ENCODE data around the gene CCDC192.

Gene CCDC192

DNA sequence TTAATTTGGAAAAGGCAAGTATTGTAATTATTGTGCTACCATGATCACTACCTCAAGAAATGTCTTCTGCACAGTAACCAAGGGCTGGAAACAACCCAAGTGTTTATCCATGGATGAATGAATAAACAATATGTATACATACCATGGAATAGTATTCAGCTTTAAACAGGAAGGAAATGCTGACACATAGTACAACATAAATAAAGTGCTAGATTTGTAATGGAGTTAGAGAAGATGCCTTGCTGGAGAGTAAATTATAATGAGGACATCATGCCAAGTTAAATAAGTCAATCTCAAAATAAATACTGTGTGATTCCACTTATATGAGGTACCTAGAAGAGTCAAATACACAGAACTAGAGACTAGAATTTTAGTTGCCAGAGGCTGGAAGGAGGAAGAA is 160.0 kb downstream of the CCDC192 start:
- no peak for DNase-seq (ENCODE audit: extremely low read depth, insufficient read length)
- H3K36me3 ChIP-seq (ENCODE audit: control insufficient read depth, insufficient read depth, low read length), result no peaks in the 10 kb centered on the region
- no peaks in the 10 kb centered on the region for H3K27me3 ChIP-seq (replicated peaks; ENCODE audit: control insufficient read depth, insufficient read depth, low read length)
- H3K4me3 ChIP-seq (replicated peaks; ENCODE audit: low read depth, low read length), result no peak overlapping the region
- TF ChIP-seq, protein P1, sequence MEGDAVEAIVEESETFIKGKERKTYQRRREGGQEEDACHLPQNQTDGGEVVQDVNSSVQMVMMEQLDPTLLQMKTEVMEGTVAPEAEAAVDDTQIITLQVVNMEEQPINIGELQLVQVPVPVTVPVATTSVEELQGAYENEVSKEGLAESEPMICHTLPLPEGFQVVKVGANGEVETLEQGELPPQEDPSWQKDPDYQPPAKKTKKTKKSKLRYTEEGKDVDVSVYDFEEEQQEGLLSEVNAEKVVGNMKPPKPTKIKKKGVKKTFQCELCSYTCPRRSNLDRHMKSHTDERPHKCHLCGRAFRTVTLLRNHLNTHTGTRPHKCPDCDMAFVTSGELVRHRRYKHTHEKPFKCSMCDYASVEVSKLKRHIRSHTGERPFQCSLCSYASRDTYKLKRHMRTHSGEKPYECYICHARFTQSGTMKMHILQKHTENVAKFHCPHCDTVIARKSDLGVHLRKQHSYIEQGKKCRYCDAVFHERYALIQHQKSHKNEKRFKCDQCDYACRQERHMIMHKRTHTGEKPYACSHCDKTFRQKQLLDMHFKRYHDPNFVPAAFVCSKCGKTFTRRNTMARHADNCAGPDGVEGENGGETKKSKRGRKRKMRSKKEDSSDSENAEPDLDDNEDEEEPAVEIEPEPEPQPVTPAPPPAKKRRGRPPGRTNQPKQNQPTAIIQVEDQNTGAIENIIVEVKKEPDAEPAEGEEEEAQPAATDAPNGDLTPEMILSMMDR (IDR thresholded peaks at IDR 0.05; ENCODE audit: insufficient read depth, low read length, poor library complexity, severe bottlenecking), result no peak

DNA sequence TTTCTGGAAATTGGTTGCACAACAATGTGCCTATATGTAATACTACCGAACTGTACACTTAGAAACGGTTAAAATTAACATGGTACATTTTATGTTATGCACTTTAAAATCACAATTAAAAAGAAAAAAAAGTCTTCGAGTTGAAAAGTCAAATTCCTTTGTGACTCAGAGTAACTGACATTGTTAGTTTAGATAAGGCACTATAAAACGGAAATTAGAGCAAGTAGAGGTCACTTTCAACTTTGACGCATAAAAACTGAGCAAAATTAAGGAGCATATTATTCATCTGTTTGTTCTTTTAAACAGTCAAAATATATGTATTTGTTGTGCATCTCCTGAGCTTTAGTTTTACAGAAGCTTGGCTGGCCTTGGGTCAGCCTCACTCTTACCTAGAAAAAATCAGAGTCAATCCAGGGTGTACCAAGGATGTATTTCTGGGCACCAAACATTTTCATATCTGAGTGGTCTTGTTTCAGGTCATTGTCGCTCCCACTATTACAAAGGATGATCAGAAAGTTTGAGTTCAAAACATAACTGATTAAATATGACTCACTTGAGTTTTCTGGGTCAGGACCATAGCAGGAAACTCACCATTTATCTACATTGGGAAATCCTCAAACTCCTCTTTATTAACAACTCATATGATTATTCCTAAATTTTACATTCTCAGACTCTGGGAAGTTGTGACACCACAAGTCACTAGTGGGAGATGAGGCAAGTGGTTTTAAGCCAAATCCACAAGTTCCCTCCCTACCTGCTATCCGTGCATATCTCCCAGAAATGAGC is 160.6 kb downstream of the CCDC192 start:
- Histone ChIP-seq H3K36me3 (ENCODE audit: control insufficient read depth, insufficient read depth, low read length) (no peaks in the 10 kb centered on the region), H3K4me3 (replicated peaks; ENCODE audit: low read depth, low read length) (no peak overlapping the region), H3K27me3 (replicated peaks; ENCODE audit: control insufficient read depth, insufficient read depth, low read length) (no peaks in the 10 kb centered on the region)
- no peak for DNase-seq (ENCODE audit: extremely low read depth, insufficient read length)
- TF ChIP-seq, protein P1 (IDR thresholded peaks at IDR 0.05; ENCODE audit: insufficient read depth, low read length, poor library complexity, severe bottlenecking), result no peak

DNA sequence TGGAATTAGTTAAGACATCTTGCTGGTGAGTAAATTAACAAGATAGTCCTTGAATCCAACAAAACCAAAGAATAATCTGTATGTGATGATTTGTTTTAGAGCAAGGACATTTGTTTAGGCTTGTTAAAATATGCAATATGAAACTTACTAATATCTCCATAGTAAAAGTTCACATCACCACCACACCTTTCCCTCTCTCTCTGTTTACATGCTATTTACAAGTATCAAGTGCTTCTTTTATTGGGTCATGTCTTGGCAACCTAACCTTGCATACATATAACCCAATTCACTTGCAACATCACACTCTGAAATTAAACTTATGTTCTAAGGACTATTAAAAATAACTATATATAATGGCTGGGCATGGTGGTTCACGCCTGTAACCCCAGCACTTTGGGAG is 161.3 kb downstream of the CCDC192 start:
- Histone ChIP-seq H3K36me3 (ENCODE audit: control insufficient read depth, insufficient read depth, low read length) (no peaks in the 10 kb centered on the region), H3K27me3 (replicated peaks; ENCODE audit: control insufficient read depth, insufficient read depth, low read length) (no peaks in the 10 kb centered on the region), H3K4me3 (replicated peaks; ENCODE audit: low read depth, low read length) (no peak overlapping the region)
- DNase-seq (ENCODE audit: extremely low read depth, insufficient read length), result no peak
- TF ChIP-seq, protein P1 (IDR thresholded peaks at IDR 0.05; ENCODE audit: insufficient read depth, low read length, poor library complexity, severe bottlenecking), result no peak

DNA sequence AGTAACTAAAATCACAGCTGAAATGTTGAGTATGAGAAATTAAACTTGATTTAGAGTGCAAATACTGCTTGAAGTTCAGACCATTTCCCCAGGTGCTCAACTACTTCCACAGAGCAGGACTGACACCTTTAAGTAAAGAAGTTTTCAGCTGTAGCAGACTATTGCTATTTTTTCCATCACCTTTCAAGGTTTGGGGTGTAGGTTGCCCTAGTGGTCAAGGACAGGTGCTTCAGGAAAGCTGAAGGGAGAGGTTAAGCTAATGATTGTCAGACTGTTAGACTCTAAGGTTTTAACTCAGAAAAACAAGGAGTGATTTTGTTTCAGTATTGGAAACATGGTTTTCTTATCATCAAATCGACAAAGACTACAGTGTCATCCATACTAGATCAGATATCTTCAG is 162.1 kb downstream of the CCDC192 start:
- no peaks in the 10 kb centered on the region for H3K36me3 ChIP-seq (ENCODE audit: control insufficient read depth, insufficient read depth, low read length)
- no peak overlapping the region for H3K4me3 ChIP-seq (replicated peaks; ENCODE audit: low read depth, low read length)
- TF ChIP-seq, protein P1 (IDR thresholded peaks at IDR 0.05; ENCODE audit: insufficient read depth, low read length, poor library complexity, severe bottlenecking), result peak; percentile 8
- no peak for DNase-seq (ENCODE audit: extremely low read depth, insufficient read length)
- no peaks in the 10 kb centered on the region for H3K27me3 ChIP-seq (replicated peaks; ENCODE audit: control insufficient read depth, insufficient read depth, low read length)

DNA sequence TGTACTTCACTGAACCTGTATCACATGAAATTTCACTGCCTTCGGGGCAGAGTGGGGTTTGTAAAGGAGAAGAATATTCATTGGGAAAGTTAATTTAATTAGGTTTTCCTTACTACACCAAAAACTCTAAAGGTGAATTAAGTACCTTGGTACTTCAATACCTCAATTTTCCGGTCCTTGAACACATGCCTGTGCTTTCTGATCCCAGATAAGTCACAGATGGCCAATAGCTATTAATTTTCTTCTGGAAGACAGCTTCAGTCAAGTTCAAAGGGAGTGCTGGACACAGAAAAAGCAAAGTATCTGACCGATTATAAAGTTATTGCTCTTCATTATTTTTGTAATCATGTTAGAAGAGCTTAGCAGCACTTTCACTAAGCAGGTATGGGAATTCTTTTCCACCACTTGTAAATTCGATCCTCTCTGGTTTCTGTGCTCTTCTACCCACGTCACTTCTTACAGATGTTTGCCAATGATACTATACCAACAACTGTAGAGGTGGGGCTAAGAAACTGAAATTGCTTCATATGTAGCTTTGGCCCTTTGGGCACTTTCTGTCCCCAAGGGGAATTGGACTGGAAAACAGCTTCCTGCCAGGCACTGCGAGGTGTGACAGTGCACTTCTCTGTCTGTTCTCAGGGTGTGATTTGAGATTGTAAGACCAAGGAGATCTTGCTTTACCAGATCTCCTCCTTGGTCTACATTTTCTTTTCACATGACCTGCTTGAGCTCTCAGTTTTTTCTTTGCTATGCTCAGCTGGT is 164.0 kb downstream of the CCDC192 start:
- DNase-seq (ENCODE audit: extremely low read depth, insufficient read length), result no peak
- no peaks in the 10 kb centered on the region for H3K36me3 ChIP-seq (ENCODE audit: control insufficient read depth, insufficient read depth, low read length)
- H3K27me3 ChIP-seq (replicated peaks; ENCODE audit: control insufficient read depth, insufficient read depth, low read length), result no peaks in the 10 kb centered on the region
- TF ChIP-seq, protein P1 (IDR thresholded peaks at IDR 0.05; ENCODE audit: insufficient read depth, low read length, poor library complexity, severe bottlenecking), result no peak
- no peak overlapping the region for H3K4me3 ChIP-seq (replicated peaks; ENCODE audit: low read depth, low read length)

Measured in GM06990 (cell line).